B cell (primary cell): ENCODE results near the gene EIF1AX. TPM values are rescaled to one million over a fixed set of nuclear protein-coding genes. Genes with fewer than 3 reads are reported as not detected.

Experiments used
- ATAC-seq: fragments of 200-7000 bp; cut with Tn5 transposase; one replicate; pipeline ENCODE4 v1.10.0; 2021; ENCODE audit warnings: low read depth, mild to moderate bottlenecking, moderate number of reproducible peaks, moderate library complexity
- CTCF ChIA-PET: fragments of 350-600 bp; sonication (Branson Sonifier 250); formaldehyde crosslinking; loops from one replicate; lab custom pipeline; 2021; ENCODE audit warnings: antibody characterized with exemption, inconsistent platforms; lab: Charles Lee
- POLR2A ChIA-PET: fragments of 350-600 bp; sonication (Branson Sonifier 250); formaldehyde crosslinking; loops from one replicate; lab custom pipeline; 2021; ENCODE audit warnings: antibody characterized with exemption; lab: Charles Lee
- DNase-seq: peaks from one replicate; pipeline ENCODE4 v3.0.0; 2013
- H2AFZ ChIP-seq: 2 replicates; pipeline ENCODE4 v1.6.1; 2012; ENCODE audit warnings: mild to moderate bottlenecking, low read depth, low read length; ENCODE audit not compliant: insufficient read depth, poor library complexity, severe bottlenecking
- H3K27ac ChIP-seq, 2 donors: 1 replicate in 1 of 2; 2 replicates in 1 of 2; pipeline ENCODE4 v1.5.1; 2012 to 2013; ENCODE audit warnings: low read length in 2 of 2, mild to moderate bottlenecking in 2 of 2, moderate library complexity in 1 of 2
- H3K27me3 ChIP-seq, 4 experiments: fragments of 200-600 bp in 1 of 4; sonication (generic) in 1 of 4; replicated peaks in 1 of 4; 1 replicate in 2 of 4; 2 replicates in 2 of 4; pipeline versions ENCODE4 v1.6.1 to v1.7.0; 2013 to 2016; ENCODE audit warnings: low read length in 3 of 4, mild to moderate bottlenecking in 2 of 4, mixed read lengths in 1 of 4, moderate library complexity in 1 of 4; ENCODE audit not compliant: insufficient read depth in 4 of 4, control insufficient read depth in 3 of 4; ENCODE audit errors: control extremely low read depth in 1 of 4
- H3K36me3 ChIP-seq, 2 experiments: replicated peaks in 1 of 2; 1 replicate in 1 of 2; 2 replicates in 1 of 2; pipeline versions ENCODE4 v1.6.1 to v1.7.1; 2013; ENCODE audit warnings: low read length in 1 of 2; ENCODE audit not compliant: insufficient read depth in 2 of 2, control insufficient read depth in 1 of 2; ENCODE audit errors: control extremely low read depth in 1 of 2, extremely low read depth in 1 of 2
- H3K4me1 ChIP-seq, 2 donors: fragments of 200-600 bp in 1 of 2; sonication (generic) in 1 of 2; 1 replicate in 1 of 2; 2 replicates in 1 of 2; pipeline versions ENCODE4 v1.5.1 to v1.6.1; 2013 to 2017; ENCODE audit warnings: low read length in 2 of 2; ENCODE audit not compliant: control insufficient read depth in 2 of 2, insufficient read depth in 2 of 2
- H3K4me2 ChIP-seq: replicated peaks from 2 replicates; pipeline ENCODE3; 2012; ENCODE audit warnings: mild to moderate bottlenecking, low read depth, low read length; ENCODE audit not compliant: poor library complexity, severe bottlenecking
- H3K4me3 ChIP-seq, 5 experiments: fragments of 200-600 bp in 1 of 5; sonication (generic) in 1 of 5; 1 replicate in 3 of 5; 2 replicates in 2 of 5; pipeline versions ENCODE4 v1.5.1 to v1.7.0; 2011 to 2016; ENCODE audit warnings: low read length in 4 of 5, mild to moderate bottlenecking in 4 of 5, low read depth in 2 of 5, control low read depth in 1 of 5, moderate library complexity in 1 of 5; ENCODE audit not compliant: insufficient read depth in 1 of 5; ENCODE audit errors: control extremely low read depth in 1 of 5, extremely low read depth in 1 of 5
- H3K79me2 ChIP-seq: fragments of 200-600 bp; sonication (generic); one replicate; pipeline ENCODE4 v1.6.0; 2016; ENCODE audit warnings: low read length; ENCODE audit not compliant: control insufficient read depth, insufficient read depth
- H3K9ac ChIP-seq: fragments of 200-600 bp; sonication (generic); 2 replicates; pipeline ENCODE4 v1.6.1; 2017; ENCODE audit warnings: mild to moderate bottlenecking, low read length, moderate library complexity
- H3K9me3 ChIP-seq, 3 donors: one replicate each; pipeline versions ENCODE4 v1.6.1 to v1.7.1; 2013; ENCODE audit warnings: low read length in 2 of 3; ENCODE audit not compliant: control insufficient read depth in 2 of 3, insufficient read depth in 1 of 3; ENCODE audit errors: control extremely low read depth in 1 of 3
- H4K20me1 ChIP-seq: 2 replicates; pipeline ENCODE4 v1.6.0; 2012; ENCODE audit warnings: mild to moderate bottlenecking, low read length; ENCODE audit not compliant: insufficient read depth, control insufficient read depth, poor library complexity, severe bottlenecking
- H3K27ac Mint-ChIP-seq: one replicate; pipeline ENCODE4 v1.8.0; 2021; ENCODE audit warnings: mixed read lengths
- H3K27me3 Mint-ChIP-seq: one replicate; pipeline ENCODE4 v1.8.0; 2021; ENCODE audit warnings: mixed read lengths
- H3K4me1 Mint-ChIP-seq: one replicate; pipeline ENCODE4 v1.8.0; 2021; ENCODE audit warnings: mixed read lengths
- H3K4me3 Mint-ChIP-seq: one replicate; pipeline ENCODE4 v1.8.0; 2021; ENCODE audit warnings: mixed read lengths
- H3K9me3 Mint-ChIP-seq: one replicate; pipeline ENCODE4 v1.8.0; 2022; ENCODE audit warnings: mixed read lengths; ENCODE audit not compliant: insufficient read depth
- CTCF ChIP-seq: fragments of 200-600 bp; IDR thresholded peaks from one replicate; pipeline ENCODE4 v1.8.0; 2022; ENCODE audit warnings: antibody characterized with exemption, mild to moderate bottlenecking
- EZH2 ChIP-seq: IDR thresholded peaks from 2 replicates; pipeline ENCODE4 v1.6.1; 2012; ENCODE audit warnings: borderline replicate concordance, low read depth, mild to moderate bottlenecking, moderate library complexity, low read length; ENCODE audit not compliant: insufficient read depth, poor library complexity, severe bottlenecking
- WGBS: methylation state at CpG from one replicate; pipeline ENCODE4 v1.1.5; 2013; ENCODE audit warnings: missing lambda C conversion rate; ENCODE audit not compliant: insufficient coverage; 5-methylcytosine and 5-hydroxymethylcytosine counted together
- intact Hi-C: fragments of 100-400 bp; cut with micrococcal nuclease; formaldehyde crosslinking; loops from one replicate; pipeline ENCODE4 v1.10.0; 2022
- polyA plus RNA-seq: library from polyadenylated mRNA; depleted of rRNA; stranded (reverse); fragments of >200 nt; gene quantifications from 2 replicates; pipeline ENCODE4 v1.2.3, GENCODE V29; 2012
- total RNA-seq, 2 donors: library from RNA; stranded (reverse); fragments of 120-200 nt in 1 of 2; gene quantifications; 1 replicate in 1 of 2; 2 replicates in 1 of 2; pipeline versions ENCODE4 v1.2.3 to v1.2.4, GENCODE V29; 2013 to 2022

The EIF1AX gene
- total and polyA plus RNA-seq, 2 donors (not counting 1 experiment from before 2014, with no cell fraction given) = 15.6 to 39.3 TPM

GRCh38 chrX:20149326-20149725 is 7.7 kb upstream of the EIF1AX start:
- Histone ChIP-seq H2AFZ (no peak overlapping the region), H3K36me3 (peaks cover 0 to 17% of the 10 kb centered on the region in 2 experiments), H3K27ac (no peak overlapping the region), H3K4me2 (no peak overlapping the region), H3K27me3 (no peaks in the 10 kb centered on the region), H4K20me1 (no peaks in the 10 kb centered on the region), H3K4me3 (peak overlapping the region in 1 of 5 experiments; percentile 10), H3K9me3 (no peaks in the 10 kb centered on the region), H3K4me1 (peaks cover 0 to 3% of the 10 kb centered on the region in 2 donors), H3K9ac (no peak overlapping the region), H3K79me2 (no peaks in the 10 kb centered on the region)
- TF ChIP-seq EZH2 (no peak), CTCF (no peak)
- H3K4me1 Mint-ChIP-seq = no peaks in the 10 kb centered on the region
- CTCF ChIA-PET = no interaction called here
- POLR2A ChIA-PET = no interaction called here
- H3K27ac Mint-ChIP-seq = no peak overlapping the region
- H3K4me3 Mint-ChIP-seq = no peak overlapping the region
- intact Hi-C loops = no loop called here
- DNase-seq (no peak), ATAC-seq (no peak)
- no CpG with 5 or more reads among the region's 2 CpGs for WGBS
- H3K9me3 Mint-ChIP-seq = no peaks in the 10 kb centered on the region
- H3K27me3 Mint-ChIP-seq = no peaks in the 10 kb centered on the region

GRCh38 chrX:20147561-20147960 is 5.9 kb upstream of the EIF1AX start:
- no CpG with 5 or more reads among the region's 1 CpG for WGBS
- no peaks in the 10 kb centered on the region for H3K27me3 Mint-ChIP-seq
- ATAC-seq = no peak

More at GRCh38 chrX:20147561-20147960, 5.9 kb upstream of the EIF1AX start:
- Histone ChIP-seq H4K20me1 (no peaks in the 10 kb centered on the region), H3K4me2 (no peak overlapping the region), H3K9me3 (no peaks in the 10 kb centered on the region), H2AFZ (no peak overlapping the region), H3K27ac (no peak overlapping the region), H3K9ac (no peak overlapping the region), H3K79me2 (no peaks in the 10 kb centered on the region), H3K36me3 (peaks cover 0 to 8% of the 10 kb centered on the region in 2 experiments), H3K4me3 (no peak overlapping the region), H3K4me1 (peaks cover 0 to 3% of the 10 kb centered on the region in 2 donors), H3K27me3 (no peaks in the 10 kb centered on the region)
- CTCF ChIA-PET = no interaction called here
- Mint-ChIP-seq H3K4me3 (no peak overlapping the region), H3K4me1 (peaks cover 3% of the 10 kb centered on the region), H3K9me3 (no peaks in the 10 kb centered on the region), H3K27ac (no peak overlapping the region)
- no peak for DNase-seq
- TF ChIP-seq EZH2 = no peak
- TF ChIP-seq CTCF = no peak
- intact Hi-C loops = no loop called here
- POLR2A ChIA-PET = interaction anchor here (0.6 kb wide), 1 partner anchor 116 kb away, joined by 3 read pairs; no protein-coding TSS in a partner anchor
